OCI-LY1 (cell line): ENCODE results near the gene MPPED1.

Experiments used
- H2AFZ ChIP-seq: fragments of 200-600 bp; sonication (generic), shearing (Covaris generic); 2 replicates; pipeline ENCODE4 v1.6.0; 2014; ENCODE audit warnings: antibody characterized with exemption, mild to moderate bottlenecking, low read length
- H3F3A ChIP-seq: fragments of 200-600 bp; sonication (generic), shearing (Covaris generic); 2 replicates; pipeline ENCODE4 v1.6.0; 2014; ENCODE audit warnings: mild to moderate bottlenecking, antibody characterized with exemption, low read length, moderate library complexity; ENCODE audit not compliant: insufficient read depth
- H3K27ac ChIP-seq: fragments of 200-600 bp; sonication (generic); 2 replicates; pipeline ENCODE4 v1.5.1; 2014; ENCODE audit warnings: low read length, mixed run types, mild to moderate bottlenecking, low read depth; ENCODE audit not compliant: poor library complexity, severe bottlenecking
- H3K27me3 ChIP-seq: fragments of 200-600 bp; sonication (generic); 2 replicates; pipeline ENCODE4 v1.6.0; 2014; ENCODE audit warnings: antibody characterized with exemption, mild to moderate bottlenecking, low read length, moderate library complexity; ENCODE audit not compliant: insufficient read depth
- H3K36me3 ChIP-seq: fragments of 200-600 bp; sonication (generic); 2 replicates; pipeline ENCODE4 v1.6.1; 2014; ENCODE audit warnings: mild to moderate bottlenecking, antibody characterized with exemption, low read length, moderate library complexity, mixed read lengths; ENCODE audit not compliant: insufficient read depth
- H3K4me1 ChIP-seq: fragments of 200-600 bp; sonication (generic); 2 replicates; pipeline ENCODE4 v1.5.1; 2014; ENCODE audit warnings: mild to moderate bottlenecking, low read length, moderate library complexity; ENCODE audit not compliant: insufficient read depth, severe bottlenecking
- H3K4me2 ChIP-seq: fragments of 200-600 bp; sonication (generic), shearing (Covaris generic); 2 replicates; pipeline ENCODE4 v1.6.1; 2014; ENCODE audit warnings: low read length
- H3K4me3 ChIP-seq: fragments of 200-600 bp; sonication (generic); 2 replicates; pipeline ENCODE4 v1.5.1; 2014; ENCODE audit warnings: low read length, low read depth, mild to moderate bottlenecking, mixed read lengths; ENCODE audit not compliant: poor library complexity, severe bottlenecking
- H3K79me2 ChIP-seq: fragments of 200-600 bp; shearing (Covaris generic); 2 replicates; pipeline ENCODE4 v1.6.1; 2016; ENCODE audit warnings: mixed run types, low read length, mixed read lengths; ENCODE audit not compliant: insufficient read depth
- H3K9ac ChIP-seq: fragments of 200-600 bp; sonication (generic), shearing (Covaris generic); 2 replicates; pipeline ENCODE4 v1.6.1; 2014; ENCODE audit warnings: mild to moderate bottlenecking, low read length, mixed read lengths
- H3K9me2 ChIP-seq: fragments of 200-600 bp; sonication (generic), shearing (Covaris generic); 2 replicates; pipeline ENCODE4 v1.6.1; 2014; ENCODE audit warnings: low read depth, mild to moderate bottlenecking, low read length, mixed read lengths
- H3K9me3 ChIP-seq: fragments of 200-600 bp; shearing (Covaris generic); 2 replicates; pipeline ENCODE4 v1.6.1; 2014; ENCODE audit warnings: low read length, mixed read lengths
- H4K20me1 ChIP-seq: fragments of 200-600 bp; sonication (generic), shearing (Covaris generic); 2 replicates; pipeline ENCODE4 v1.6.0; 2016; ENCODE audit warnings: mild to moderate bottlenecking, low read length; ENCODE audit not compliant: insufficient read depth
- CTCF ChIP-seq: fragments of 200-600 bp; sonication (generic), shearing (Covaris generic); IDR thresholded peaks from 2 replicates; pipeline ENCODE4 v1.5.1; 2017; ENCODE audit warnings: mild to moderate bottlenecking, antibody characterized with exemption, low read length, moderate library complexity, mixed read lengths
- EZH2 ChIP-seq: fragments of 200-600 bp; sonication (generic), shearing (Covaris generic); IDR thresholded peaks from 2 replicates; pipeline ENCODE4 v1.8.0; 2017; ENCODE audit warnings: borderline replicate concordance, mixed run types, mild to moderate bottlenecking, antibody characterized with exemption, low read length, moderate library complexity, mixed read lengths

Gene MPPED1

GRCh38 chr22:43508489-43508888, 96.7 kb downstream of the MPPED1 start:
- Histone ChIP-seq H3K4me1 (no peaks in the 10 kb centered on the region), H3K27ac (no peak overlapping the region), H3K79me2 (no peaks in the 10 kb centered on the region), H3K9ac (no peak overlapping the region), H3K9me3 (no peaks in the 10 kb centered on the region), H3F3A (no peaks in the 10 kb centered on the region), H2AFZ (no peak overlapping the region), H3K4me3 (no peak overlapping the region), H3K36me3 (no peaks in the 10 kb centered on the region), H3K27me3 (no peaks in the 10 kb centered on the region), H4K20me1 (no peaks in the 10 kb centered on the region), H3K4me2 (no peak overlapping the region), H3K9me2 (no peaks in the 10 kb centered on the region)
- TF ChIP-seq CTCF (no peak), EZH2 (no peak)

- Histone ChIP-seq H3K4me3 (no peak overlapping the region), H3F3A (no peaks in the 10 kb centered on the region), H3K79me2 (no peaks in the 10 kb centered on the region), H3K27me3 (no peaks in the 10 kb centered on the region), H3K36me3 (no peaks in the 10 kb centered on the region), H3K9ac (no peak overlapping the region), H3K9me3 (no peaks in the 10 kb centered on the region), H3K4me1 (no peaks in the 10 kb centered on the region), H3K9me2 (no peaks in the 10 kb centered on the region), H3K4me2 (no peak overlapping the region), H2AFZ (no peak overlapping the region), H4K20me1 (no peaks in the 10 kb centered on the region), H3K27ac (no peak overlapping the region)
- no peak for TF ChIP-seq CTCF
- TF ChIP-seq EZH2, result no peak
Observed at GRCh38 chr22:43509337-43509736, 97.5 kb downstream of the MPPED1 start.

- Histone ChIP-seq H3K9me3 (no peaks in the 10 kb centered on the region), H3K79me2 (no peaks in the 10 kb centered on the region)
Observed at GRCh38 chr22:43510281-43511070, 98.7 kb downstream of the MPPED1 start.

More at GRCh38 chr22:43510281-43511070, 98.7 kb downstream of the MPPED1 start:
- Histone ChIP-seq H3K4me3 (no peak overlapping the region), H3K27ac (no peak overlapping the region), H3F3A (no peaks in the 10 kb centered on the region), H3K9ac (no peak overlapping the region), H3K4me1 (no peaks in the 10 kb centered on the region), H2AFZ (no peak overlapping the region), H3K27me3 (no peaks in the 10 kb centered on the region), H3K9me2 (no peaks in the 10 kb centered on the region), H4K20me1 (no peaks in the 10 kb centered on the region), H3K36me3 (no peaks in the 10 kb centered on the region), H3K4me2 (no peak overlapping the region)
- TF ChIP-seq EZH2, result no peak
- TF ChIP-seq CTCF, result no peak
